NCI-H2029 (cell line): ENCODE data around the gene C10orf88.
A peak's percentile ranks its signal among the peaks of the same experiment; 100 is the strongest.

Experiments used
- DNase-seq: peaks from one replicate; lab custom pipeline; 2025; lab: John Stamatoyannopoulos, UW

Gene C10orf88

DNA sequence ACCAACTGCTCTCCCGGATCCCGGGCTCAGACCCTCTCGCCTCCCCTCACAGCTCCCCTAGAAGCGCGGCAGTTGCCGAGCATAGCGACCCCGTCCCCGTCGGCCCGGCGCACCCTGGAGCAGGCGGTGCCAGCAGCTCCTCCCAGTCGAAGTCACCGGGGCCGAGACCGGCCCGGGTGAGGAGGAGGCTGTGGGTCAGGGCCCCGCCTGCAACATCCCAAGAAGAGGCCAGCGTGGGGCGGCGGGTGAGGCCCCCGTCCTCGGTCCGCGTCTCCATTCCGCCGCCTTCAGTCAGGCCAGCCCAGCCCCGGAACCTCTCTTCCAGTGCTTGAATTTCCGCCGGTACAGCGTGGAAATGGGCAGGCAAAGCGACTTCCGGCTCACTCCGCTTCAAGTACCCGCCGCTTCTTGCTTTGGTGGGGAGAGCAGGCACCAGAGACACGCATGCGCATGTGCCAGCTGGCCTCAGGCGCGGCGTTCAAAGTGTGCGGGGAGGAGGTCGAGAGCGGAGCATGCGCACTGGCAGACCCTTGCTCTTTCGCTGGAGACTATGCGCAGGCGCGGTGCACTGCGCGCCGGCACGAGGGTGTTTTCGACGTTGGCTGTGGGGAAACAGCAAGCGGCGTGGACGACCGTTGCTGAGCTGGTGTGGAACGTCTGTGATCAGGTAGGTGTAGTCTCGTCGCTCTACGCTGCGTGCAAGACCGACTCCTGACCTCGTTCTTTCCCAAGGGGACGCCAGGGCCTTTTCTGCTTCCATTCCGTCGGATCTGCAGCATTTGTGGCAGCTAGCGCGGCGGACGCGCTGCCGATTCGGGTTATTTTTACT, at the start of gene C10orf88:
Gene C10orf88 (minus strand): TSS at position 326 of the 829 bp plus-strand sequence. CDS start 49 bp downstream, at position 277.
- peak; percentile 87 for DNase-seq

DNA sequence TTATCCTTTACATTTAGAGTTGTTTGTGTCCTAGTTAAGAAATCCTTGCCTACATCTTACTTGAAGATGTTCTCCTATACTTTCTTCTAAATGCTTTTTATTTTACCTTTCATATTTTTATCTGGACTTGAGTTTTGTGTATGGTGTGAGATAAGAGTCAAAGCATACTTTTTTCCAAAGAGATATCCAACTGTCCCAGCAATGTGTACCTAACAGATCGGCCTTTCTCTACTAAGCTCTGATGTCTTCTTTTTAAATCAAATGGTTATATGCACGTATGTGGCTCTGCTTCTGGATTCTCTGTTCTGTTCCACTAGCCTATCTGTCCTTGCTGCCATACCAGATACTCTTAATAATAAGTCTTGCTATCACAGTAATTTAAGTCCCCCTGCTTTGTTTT, 47.3 kb upstream of the C10orf88 start:
- DNase-seq = no peak

GRCh38 chr10:123000155-123000554, 46.1 kb upstream of the C10orf88 start:
- DNase-seq = no peak

DNA sequence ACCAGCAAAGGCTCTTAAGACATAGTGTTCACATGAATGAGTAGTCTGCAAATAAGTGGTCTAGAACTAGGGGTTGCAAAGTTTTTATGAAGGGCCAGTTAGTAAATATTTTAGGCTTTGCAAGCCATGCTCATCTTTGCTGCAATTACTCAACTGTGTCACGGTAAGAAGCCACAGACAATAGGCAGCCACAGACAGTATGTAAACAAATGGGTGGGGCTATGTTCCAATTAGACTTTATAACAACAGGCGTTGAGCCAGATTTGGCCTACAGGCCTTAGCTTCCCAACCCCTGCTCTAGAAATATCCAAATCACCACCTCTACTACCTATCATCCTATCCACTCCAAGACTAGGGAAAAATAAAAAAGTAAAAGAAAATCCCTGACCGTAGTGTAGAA, 45.3 kb upstream of the C10orf88 start:
- peak; percentile 49 for DNase-seq

- no peak for DNase-seq
Measured at GRCh38 chr10:122998934-122999333, 44.9 kb upstream of the C10orf88 start.

- no peak for DNase-seq
Measured at GRCh38 chr10:122998360-122998917, 44.4 kb upstream of the C10orf88 start.

- no peak for DNase-seq
Measured at GRCh38 chr10:122997864-122998263, 43.8 kb upstream of the C10orf88 start.

DNA sequence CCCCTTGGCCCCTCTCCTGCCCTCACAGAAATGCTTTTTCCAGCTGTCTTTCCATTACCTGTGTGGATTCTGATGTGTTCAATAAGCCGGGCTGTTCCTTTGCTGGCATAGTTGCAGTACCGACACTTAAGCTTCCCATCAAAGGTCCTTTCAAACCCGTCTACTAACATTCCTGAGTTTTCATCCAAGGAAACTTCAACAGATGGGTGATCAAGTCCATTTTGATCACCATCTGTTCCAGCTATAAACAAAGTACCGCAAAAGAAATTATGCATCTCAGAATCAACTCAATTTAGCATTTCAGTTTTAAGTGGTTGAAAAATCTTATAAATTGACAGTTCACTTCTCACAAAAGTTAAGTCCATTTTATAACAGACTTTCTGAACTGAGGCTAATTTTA, 41.9 kb upstream of the C10orf88 start:
- no peak for DNase-seq

DNA sequence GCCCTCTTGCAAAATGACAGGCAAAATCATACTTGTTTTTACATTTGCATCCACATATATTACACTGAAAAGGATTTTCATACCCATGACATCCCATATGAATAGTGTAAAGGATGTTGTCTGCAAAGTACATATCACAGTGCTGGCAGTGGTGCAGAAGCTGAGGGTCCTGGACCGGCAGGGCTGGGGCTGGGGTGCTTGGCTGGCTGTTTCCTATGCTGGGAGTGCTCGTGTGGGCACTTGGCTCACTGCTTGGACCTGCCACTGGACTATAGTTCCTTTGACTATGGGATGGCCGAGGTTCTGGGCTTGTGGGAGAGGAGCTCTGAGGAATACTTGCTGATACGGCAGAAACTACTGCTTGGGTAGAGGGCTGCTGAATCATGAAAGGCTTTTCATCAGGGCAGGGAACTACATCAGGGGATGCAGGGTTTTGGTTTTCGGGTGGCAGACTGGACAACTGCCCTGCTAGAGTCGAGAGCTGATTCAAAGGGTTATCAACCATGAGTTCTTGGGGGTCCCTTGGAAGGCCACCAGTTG, 39.8 kb upstream of the C10orf88 start:
- DNase-seq = no peak

DNA sequence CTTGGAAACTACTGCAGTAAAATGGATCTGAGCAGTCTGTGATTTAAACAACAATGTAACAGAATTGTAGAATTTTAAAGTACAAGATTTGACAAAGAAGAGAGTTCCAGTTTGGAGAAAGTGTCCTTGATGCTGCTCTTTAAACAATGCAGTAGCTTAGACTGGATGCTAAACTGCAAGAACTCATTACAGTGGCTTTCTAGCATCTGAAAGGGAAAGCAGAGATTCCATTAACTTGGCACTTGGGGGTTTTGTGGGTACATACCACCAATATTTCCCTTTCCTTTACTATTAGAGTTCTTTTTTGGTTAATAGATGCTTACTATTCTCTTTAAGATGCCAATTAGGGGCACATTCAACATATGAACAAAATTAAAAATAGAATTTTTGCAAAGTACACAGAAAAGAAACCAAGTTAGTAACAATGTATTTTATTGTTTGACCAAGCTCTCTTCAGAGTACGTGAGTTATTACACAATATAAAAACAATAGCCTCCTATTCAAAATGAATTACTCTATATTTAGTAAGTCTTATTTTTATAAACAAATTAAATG, 38.1 kb upstream of the C10orf88 start:
- no peak for DNase-seq

GRCh38 chr10:122990278-122990677, 36.3 kb upstream of the C10orf88 start:
- no peak for DNase-seq

DNA sequence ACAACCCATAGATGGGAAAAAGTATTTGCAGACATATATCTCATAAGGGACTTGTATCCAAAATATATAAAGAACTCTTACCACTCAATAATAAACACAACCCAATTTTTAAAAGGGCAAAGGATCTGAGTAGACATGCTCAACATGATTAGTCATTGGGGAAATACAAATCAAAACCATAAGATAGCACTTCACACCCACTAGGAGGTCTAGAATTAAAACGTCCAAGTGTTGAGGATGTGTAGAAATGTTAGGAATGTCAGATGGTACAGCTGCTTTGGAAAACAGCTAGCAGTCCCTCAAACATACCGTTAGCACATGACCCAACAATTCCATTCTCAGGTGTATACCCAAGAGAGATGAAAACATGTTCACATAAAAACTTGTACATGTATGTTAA, 34.5 kb upstream of the C10orf88 start:
- no peak for DNase-seq

- no peak for DNase-seq
Measured at GRCh38 chr10:122986335-122986734, 32.3 kb upstream of the C10orf88 start.

DNA sequence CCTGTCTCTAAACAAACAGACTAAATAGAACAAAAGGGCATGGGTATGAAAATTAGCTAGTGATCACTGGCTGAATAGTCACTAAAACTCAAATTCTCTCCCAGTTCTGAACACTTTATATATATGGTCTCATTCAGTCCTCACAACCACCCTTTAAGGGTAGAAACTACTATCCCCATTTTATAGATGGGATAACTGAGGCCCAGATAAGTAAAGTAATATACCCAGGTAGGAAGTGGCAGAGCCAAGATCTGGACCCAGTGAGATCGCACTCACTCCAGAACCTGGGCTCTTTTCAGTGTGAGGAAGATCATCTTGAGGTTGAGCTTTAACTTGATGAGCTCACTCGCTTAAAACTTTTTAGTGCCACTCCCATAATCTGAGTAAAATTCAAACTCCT, 30.7 kb upstream of the C10orf88 start:
- no peak for DNase-seq

- DNase-seq = no peak
Measured at GRCh38 chr10:122983898-122984297, 29.9 kb upstream of the C10orf88 start.

DNA sequence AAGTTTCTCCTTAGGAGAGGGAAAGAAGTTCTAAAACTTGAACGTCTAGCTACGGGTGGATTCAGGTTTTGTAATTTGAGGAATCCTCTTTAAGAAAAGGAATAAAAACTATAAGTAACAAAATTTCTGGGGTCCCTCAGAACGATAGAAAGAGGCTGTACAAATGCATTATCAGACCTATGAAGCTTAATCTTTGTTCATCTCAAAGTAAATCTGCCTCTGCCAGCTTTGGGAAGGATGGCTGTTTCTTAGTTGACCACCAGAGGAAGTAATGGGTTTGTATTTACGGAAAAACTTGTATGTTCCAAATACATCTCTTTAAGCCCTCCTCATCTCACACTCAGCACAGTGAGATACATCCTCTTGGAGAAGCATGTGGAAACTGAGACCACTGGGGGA, 27.0 kb upstream of the C10orf88 start:
- DNase-seq = no peak

DNA sequence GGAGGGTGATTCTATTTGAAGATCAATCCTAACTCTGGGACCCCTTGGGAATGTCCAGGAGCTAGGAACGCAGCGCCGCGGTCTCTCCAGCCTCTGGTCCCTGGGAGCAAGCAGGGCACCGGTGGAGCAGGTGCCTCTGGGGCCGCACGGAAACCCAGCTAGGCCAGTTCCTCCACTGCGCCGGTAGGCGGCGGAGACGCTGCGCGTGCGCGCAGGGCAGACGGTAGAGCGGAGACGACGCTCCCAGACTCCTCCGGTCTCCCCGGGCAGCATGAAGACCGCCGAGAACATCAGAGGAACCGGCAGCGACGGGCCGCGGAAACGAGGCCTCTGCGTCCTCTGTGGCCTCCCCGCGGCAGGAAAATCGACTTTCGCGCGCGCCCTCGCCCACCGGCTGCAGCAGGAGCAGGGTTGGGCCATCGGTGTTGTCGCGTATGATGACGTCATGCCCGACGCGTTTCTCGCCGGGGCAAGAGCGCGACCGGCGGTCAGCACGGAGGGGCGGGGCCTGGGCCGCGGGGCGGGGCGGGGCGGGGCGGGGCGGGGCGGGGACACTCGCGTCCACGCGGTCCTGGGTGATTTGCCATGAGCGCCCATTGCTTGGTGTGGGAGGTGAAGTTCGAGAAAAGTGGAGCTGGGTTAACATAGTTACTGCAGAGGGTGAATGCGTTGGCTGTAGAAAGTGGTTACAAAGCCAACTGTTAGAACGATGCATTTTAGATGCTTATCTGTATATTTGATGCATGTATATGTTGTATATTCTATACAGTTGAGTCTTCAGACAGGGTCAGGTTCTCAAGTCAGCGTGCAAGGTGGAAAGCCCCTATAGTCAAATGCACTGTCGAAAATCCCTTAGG, 26.4 kb upstream of the C10orf88 start, which contains the start of gene PSTK:
Gene PSTK (plus strand): TSS at position 193 of the 857 bp plus-strand sequence. CDS start 79 bp downstream, at position 272.
- peak; percentile 75 for DNase-seq

DNA sequence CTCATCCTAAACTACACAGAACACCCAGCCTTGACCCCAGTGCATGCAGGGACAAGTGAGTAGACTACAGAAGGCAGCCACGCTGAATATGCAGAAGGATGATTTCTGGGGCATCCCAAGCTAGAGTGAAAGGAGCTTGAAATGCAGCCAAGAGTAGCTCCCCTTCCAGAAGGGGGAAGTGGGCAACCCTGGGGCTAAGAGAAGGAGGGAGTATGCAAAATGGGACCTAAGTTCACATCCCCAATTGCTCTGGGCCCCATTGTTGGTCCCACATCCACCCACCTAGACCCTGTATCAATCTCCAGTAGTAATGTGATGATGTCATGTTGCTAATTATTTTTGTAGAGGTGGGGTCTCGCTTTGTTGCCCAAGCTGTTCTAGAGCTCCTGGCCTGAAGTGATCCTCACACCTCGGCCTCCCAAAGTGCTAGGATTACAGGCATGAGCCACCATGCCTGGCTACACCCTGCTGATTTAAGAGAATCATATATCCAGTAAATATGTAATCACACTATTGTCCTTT, 20.6 kb upstream of the C10orf88 start:
- no peak for DNase-seq

- no peak for DNase-seq
Measured at GRCh38 chr10:122974023-122974422, 20.0 kb upstream of the C10orf88 start.

DNA sequence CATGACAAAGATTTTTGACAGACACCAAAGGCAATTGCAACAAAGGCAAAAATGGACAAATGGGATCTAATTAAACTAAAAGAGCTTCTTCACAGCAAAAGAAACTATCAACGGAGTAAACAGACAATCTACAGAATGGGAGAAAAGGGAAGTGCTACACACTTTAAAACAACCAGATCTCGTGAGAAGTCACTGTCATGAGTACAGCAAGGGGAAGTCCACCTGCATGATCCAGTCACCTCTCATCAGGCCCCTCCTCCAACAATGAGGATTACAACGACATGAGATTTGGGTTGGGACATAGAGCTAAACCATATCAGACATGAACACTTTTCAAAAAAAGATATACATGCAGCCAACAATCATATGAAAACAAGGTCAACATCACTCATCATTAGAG, 14.7 kb upstream of the C10orf88 start:
- no peak for DNase-seq

DNA sequence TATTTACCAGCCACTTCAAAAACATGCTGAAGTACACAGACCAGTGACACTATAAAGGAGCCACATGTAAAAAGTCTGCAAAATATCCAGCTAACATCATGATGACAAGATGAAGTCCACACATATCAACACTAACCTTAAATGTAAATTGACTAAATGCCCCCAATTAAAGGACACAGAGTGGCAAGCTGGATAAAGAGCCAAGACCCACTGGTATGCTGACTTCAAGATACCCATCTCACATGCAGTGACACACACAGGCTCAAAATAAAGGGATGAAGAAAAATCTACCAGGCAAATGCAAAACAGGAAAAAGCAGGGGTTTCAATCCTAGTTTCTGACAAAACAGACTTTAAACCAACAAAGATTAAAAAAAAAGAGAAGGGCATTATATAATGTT, 12.9 kb upstream of the C10orf88 start:
- DNase-seq = no peak

GRCh38 chr10:122962405-122962804, 8.4 kb upstream of the C10orf88 start:
- DNase-seq = no peak
